Islet precursor cell (in vitro differentiated cells): Measurements from ENCODE around the gene COL4A2.

Experiments used
- DNase-seq: peaks from one replicate; pipeline ENCODE4 v3.0.0-alpha.2; 2018

Gene COL4A2

DNA sequence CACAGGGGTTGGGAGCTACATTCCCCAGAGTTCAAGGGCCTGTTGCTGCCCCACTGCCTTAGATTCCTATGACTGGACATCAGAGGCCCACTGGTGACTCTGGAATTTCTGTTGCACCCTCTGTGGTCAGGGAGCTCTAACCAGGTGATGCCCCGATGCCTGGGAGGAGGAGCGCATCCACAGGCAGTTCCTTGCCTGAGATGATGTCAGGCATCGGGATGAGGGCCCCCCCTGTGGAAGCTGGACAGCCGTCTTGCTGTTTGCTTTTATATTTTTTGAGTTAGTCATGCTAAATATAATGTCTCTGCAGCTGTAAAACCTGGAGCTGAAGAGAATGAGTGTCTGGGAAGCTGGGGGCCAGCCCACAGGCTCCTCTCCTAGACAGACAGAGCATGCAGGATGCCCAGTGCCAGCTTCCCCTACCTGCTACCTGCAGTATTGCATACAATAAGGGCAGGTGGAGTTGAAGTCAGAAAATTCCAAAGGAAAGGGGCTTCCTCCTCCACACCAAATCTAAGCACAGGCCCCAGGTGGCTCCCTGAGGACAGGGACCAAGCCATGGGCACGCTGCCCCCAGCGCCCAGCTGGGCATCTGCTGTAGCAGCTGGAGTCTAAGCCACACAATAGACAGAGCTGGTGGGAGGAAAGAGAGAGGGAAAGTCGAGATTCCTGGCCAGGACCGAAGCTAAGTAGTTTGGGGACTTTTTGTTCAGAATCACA is 16.2 kb downstream of the COL4A2 start:
- DNase-seq = peak; percentile 80

DNA sequence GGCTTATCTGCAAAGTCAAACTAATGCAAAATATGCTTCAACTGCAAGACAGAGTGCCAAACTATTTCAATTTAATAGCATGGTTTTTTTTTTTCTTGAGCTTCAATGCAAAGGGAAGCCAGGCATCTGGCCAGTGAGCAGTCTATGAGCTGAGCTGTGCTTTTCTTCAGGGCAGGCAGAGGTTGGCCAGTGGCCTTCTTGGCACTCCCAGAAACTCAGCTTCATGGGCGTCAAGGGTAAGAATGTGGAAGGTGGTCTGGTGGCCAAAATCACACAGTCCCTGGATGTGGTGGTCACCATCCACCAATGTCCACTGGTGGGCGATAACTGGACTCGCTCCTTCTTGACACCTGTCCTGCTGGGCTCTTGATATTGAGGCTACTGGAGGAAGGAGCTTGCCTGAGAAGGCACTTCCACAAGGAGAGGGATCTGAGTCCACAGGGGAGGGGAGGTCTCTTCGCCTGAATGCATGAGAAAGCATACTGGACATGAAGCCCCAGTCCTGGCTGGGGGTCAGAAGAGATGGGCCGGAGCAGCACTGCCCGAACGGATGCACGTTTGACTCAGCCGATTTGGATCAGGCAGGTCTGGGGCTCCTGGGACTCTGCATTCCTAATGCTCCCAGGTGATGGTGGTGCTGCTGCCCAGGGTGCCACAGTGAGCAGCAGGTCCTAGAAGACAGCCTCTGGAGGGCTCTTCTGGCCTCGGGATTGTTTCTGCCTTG is 17.1 kb downstream of the COL4A2 start:
- DNase-seq = no peak

DNA sequence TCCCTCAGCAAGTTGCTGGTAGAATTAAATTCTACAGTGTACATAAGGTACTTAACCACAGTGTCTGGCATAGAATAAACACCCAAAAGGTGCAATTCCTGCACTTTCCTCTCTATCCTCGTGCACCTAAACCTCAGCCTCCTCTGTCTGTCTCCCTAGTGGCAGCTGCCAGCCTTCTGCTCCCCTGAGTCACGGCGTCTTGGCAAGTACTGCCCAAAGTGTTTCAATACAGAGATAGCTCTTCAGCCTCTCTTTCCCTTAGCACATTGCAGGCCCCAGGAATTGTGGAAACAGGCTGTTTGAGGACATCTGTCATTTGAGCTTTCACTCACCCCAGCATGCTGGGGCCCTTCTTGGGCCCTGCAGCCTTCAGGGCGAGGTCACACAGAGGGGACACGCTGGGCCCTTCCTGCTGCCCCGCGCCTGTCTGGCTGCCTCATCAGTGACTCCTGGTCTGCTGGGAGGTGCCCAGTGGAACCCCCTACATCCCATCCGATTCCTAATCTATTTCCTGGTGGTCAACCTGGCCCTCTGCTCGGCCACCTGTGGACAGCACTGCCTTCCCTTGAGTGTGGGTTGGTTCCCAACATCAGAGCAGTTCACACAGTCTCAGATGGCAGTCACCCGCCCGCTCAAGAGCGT is 19.3 kb downstream of the COL4A2 start:
- DNase-seq = no peak

DNA sequence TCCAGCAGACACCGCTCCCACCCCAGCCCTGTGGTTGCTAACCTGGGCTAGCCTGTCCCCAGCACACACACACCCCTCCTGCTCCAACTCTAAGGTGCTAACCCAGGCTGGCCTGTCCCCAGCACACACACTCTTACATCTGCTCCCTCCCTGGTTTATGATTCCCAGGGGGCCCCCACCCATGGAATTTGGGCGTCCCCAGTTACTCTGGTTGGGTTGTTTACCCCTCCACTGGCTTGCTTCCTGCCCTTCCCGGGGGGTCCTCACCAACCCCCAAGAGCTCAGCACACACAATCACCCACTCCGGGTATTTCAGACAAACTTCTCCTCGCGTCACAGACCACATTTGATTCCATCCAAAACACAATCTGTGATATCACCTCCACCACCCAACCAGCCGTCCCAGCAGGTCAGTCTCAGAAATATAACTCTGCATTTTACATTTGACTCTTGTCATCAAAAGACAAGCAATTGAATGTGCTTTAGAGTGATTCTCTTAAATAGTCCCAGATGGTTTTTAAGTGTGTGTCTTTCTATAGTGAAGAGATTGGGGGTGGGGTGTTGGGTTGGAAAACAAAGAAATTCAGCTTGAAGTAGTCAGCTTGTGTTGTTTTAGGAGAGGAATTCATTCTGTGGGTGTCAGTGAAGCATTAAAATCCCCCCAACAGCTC is 20.1 kb downstream of the COL4A2 start:
- DNase-seq = no peak

DNA sequence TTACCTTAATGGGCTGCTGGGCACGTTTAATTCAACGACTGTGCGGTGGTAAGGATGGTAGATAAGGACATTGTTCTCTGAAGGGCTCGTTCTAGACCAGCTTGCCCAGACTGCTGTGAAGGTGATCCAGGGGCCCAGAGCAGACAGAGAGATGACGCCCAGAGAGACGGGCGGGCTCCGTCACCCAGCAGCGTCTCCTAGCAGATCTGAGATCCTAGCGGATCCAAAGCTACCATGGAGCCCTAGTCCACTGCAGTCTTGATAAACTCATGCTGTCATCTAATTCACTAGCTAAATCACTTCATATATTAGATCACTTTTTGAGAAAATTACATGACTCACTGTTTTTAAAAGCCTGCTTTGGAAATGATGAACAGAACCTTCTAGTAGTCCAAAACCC is 21.5 kb downstream of the COL4A2 start:
- DNase-seq = no peak

DNA sequence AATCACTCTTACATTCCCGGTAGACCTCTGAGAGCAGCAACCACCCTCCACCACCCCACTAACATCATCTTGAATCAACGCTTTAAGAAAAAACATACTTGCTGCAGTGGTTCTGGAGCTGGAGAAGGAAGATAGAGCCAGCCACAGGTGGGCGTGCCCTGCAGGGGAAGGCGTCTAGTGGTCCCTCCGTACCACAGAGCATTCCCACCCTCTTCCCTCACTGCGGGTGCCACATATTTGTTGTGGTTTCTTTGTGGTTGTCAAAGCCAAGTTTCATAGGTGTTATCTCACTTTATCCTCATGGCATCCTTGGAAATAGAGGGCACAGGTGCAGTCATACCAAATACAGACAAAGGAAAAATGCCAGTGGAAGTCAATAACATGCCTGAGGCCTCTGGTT is 22.2 kb downstream of the COL4A2 start:
- DNase-seq = no peak

DNA sequence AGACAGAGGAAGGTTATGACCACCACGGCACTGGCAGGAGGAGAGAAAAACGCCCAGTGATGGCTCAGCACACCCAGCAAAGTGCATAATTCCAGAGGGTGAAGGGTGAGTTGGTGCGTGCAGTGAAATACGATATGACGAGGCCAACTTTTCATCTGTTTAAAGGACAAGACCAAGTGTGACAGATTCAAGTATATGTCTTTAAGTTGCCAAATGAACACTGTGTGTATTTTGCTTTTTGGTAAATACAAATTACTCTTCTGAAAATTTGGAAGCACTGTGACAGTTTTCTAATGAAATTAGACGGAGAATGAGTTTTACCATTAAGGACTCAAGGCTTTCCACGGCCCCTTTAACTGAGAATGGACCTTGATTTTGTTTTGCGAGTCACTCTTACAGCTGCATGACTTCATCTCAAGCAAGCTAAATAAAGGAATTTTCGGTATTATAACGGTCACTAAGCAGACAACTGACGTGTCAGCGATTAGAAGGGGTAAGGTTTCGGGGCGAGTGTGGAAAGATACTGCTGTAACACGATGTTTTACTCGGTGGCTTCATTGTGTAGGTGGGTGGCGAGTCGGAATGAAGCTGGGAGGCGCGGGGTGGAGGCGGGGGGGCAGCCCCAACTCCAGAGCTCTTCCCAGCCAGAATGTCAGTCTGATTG is 22.8 kb downstream of the COL4A2 start:
- DNase-seq = no peak

DNA sequence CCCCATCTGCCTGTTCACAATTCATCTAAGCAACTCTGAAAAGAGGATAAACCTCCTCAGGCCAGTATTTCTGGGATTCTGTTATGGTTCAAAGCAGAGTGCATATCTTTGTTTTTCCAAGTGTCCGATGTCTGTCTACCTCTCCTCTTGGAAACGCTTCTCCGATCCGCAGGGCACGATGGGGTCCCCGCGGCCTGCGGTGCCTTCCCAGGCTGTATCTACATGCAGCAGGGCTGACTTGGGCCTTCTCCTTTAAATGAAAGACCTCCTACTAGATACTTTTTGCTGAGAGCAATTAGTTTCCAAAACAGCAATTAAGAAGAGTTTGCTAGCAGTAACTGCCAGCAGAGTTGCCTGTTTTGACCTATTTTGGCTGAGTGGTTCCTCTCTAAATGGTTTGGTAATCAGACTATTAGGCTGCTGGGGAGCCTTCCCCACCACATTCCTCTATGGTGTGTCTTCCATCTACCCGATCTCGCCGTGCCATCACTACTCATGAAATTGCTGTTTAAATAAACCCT is 23.5 kb downstream of the COL4A2 start:
- peak; percentile 75 for DNase-seq

DNA sequence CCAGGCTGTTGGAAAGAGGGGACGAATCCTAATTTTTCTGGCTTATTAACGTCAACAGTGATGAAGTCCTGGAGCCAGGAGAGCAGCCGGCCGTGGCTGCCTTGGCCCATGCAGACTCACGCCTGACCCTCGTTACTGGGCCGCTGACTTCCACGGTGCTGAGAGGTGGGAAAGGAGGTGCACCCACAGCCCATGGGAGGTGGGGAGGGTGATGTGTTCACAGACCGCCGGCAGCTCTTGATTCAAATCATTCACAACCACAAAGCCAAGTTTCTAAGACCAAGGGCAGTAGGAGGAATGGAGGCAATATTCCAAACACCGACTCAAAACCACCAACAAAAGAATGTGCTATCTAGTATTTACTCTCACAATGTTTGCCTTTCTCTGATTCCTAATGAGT is 24.3 kb downstream of the COL4A2 start:
- no peak for DNase-seq

DNA sequence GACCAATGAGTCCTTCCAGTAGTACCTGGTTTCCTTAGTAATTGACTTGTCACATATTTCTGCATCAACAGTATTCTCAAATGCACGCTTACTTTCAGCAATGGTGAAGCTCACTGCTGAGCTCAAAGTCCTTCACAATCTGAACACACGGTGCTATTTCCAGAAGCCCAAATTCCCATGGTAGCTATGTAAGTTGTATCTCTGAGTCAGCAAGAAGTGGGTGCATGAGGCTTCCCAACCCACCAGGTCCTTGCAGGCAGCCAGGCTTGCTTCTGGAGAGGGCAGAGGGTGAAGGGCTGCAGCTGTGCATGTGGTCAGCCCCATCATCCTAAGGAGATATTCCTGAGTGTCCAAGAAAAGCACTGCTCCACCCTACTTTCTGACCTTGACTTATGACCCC is 25.7 kb downstream of the COL4A2 start:
- DNase-seq = no peak

DNA sequence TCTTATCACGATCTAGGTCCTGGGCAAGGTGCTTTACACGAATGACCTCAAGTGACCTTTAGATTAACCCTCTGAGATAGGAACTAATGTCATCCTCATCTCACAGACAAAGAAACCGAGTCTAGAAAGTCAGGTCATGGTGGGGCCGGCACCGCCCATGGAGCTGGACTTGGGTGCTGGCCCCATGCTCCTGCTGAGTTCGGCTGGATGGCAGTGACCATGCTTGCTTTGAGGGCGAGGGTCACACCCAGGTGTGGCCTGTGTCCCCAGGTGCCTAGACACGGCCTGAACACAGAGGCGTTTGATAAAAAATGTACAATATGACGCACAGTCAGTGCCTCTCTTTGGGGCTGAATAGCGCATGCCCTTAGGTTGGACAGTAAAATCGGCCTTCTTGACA is 26.8 kb downstream of the COL4A2 start:
- DNase-seq = no peak

DNA sequence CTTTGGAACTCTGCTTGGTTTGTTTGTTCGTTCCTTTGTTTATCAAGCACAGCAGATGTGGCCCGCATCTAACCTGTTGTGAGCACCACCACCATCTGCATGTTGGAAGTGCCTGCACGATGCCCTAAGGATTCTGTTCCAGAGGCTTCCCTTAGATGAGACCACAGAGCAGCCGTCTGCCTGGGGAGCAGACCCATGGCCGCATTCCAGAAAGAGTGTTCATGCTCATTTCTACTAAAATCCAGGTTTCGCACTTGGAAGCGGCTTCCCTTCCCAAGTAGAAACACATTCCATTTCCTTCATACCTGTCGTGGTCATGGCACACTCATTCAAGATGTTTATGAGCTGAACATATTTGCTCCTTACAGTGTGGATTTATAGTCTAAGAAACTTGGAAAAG is 27.2 kb downstream of the COL4A2 start:
- DNase-seq = peak; percentile 95

DNA sequence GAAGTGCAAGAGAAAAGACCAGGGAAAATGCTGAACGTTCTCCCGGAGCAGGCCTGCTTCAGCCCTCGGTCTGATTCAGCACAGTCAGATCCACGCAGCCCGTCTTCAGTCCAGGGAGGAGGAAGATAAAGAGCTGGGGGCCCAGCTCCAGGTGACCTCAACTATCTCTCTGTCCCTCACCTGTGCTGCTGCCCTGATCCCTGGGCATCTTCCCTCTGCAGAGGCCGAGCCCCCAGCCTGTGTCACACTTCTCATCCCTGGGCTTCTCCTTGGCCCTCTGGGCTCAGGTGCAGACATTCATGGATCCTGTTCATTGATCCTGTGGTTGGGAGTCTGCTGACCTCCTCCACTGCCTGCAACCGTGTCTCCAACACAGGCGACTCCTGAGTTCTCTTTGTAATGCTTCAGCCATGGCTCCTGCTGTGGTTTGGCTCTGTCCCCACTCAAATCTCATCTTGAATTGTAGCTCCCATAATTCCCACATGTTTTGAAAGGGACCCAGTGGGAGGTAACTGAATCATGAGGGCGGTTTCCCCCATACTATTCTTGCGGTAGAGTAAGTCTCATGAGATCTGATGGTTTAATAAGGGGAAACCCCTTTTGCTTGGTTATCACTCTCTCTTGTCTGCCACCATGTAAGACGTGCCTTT is 27.9 kb downstream of the COL4A2 start:
- DNase-seq = no peak

DNA sequence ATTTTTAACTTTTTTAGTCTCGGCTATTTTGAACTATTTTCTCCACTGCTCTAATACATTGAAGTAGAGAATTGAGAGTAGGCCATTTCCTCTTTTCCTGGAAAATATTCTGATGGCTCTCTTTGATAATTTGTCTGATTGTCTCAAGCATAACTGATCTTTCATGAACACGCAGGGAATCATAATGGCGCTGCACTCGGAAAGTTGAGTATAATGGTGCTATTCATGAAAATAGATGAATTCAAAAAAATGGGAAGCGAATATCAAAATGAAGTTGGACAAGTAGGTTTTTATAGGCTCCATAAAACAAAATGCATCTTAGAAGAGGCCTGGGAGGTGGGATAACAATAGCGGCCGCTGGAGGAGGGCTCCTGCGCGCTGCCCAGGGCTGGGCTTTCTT is 29.0 kb downstream of the COL4A2 start:
- no peak for DNase-seq

DNA sequence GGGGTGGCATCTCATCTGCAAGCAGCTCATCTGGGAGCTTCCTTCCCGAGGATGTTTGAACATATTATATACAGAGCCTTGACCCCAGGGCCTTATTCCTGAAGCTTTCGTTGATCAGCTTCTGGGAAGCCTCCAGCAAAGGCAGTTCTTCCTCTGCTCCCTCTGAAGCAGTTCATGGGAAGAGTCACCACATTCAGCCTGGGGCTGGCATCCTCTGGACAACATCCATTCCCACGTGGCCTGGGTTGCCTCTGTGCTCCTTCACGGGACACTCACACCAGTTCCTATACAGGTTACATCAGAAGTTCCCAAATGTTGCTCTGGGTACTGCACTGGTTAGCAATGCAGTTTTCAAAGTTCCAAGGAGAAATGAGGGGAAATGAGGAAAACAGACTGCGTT is 29.6 kb downstream of the COL4A2 start:
- DNase-seq = no peak

DNA sequence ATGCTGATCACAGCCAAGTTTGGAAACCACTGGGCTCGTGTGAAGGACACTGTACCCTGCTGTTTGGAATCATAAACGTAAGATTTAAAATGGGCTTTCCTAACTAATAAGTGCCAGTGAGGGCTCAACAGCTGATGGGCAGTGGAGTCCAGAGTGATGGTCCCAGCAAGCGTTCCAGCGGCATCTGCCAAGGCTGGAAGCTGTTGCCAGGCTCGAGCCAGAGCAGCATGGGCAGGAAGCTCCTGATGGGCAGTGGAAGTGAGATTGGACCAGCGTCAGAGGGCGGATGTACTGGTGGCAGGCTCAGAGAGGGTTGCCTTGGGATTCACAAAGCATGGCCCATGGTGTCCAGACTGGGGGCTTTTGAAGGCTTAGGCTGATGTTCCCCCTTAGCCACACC is 30.2 kb downstream of the COL4A2 start:
- no peak for DNase-seq

DNA sequence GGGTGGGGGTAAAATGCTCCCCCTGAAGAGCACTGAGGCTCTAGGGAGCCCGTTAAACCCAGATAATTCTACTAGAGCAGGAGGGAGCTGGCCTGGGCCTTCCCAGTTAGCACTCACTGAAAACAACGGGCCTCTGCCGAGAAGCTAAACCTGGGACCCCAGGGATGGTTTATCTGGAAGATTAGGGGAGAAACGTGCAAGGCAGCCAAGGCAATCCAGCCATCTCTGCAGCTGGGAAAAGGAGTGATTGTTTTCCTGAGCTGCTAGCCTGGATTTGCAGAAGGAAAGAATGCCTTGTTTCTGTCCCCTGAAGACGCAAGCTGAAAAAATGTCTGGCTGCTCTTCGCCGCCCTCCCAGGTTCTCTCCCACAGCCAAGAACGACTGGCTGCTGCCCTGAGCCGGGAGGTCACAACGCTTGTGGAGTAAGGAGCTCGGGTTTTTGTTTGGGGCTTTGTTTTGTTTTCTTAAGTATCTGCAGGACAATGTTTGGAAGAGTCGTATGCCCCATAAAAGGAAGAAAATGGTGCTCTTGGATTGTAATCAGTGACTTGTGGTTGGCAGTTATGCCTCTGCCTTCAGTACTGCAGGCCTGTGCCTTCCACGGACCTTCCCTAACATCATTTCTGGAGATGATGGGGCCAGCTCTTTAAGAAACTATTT is 31.5 kb downstream of the COL4A2 start:
- DNase-seq = peak; percentile 88

DNA sequence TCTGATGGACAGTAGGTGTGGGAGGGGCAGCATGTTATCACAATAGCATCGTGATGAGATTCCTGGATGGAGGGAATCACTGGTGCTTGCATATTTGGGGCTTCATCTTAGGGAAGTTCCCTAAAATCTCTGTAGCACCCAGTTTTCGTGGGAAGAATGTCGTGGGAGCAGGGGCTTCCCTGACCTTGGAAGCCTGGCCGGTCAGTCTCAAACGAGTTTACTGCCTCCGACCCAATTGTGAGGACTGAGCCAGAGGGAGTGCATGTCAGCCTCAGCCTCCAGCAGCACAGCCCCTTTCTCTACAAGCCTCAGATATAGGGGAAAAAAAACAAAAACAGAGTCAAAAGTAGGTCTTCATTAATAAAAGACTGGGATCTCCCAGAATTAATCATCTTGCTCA is 32.2 kb downstream of the COL4A2 start:
- no peak for DNase-seq

DNA sequence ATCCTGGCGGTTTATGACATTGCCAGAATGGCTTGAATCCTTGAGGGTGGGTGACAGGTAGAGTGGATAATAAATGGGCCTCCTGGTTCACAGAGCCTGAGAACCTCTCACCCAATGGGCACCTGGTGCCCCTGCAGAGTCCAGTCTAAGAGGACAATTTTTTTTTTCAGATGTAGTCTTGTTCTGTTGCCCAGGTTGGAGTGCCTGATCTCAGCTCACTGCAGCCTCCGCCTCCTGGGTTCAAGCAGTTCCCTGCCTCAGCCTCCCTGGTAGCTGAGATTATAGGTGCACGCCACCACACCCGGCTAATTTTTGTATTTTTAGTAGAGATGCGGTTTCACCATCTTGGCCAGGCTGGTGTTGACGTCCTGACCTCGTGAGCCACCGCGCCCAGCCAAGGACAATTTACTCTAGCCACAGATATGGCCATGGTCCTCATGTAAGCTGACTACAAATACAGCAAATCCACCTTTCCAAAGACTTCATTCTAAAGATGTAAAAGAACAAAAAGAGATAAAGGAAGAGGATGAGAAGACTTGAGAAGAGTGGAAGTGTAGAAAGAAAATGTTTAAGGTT is 33.0 kb downstream of the COL4A2 start:
- DNase-seq = no peak

DNA sequence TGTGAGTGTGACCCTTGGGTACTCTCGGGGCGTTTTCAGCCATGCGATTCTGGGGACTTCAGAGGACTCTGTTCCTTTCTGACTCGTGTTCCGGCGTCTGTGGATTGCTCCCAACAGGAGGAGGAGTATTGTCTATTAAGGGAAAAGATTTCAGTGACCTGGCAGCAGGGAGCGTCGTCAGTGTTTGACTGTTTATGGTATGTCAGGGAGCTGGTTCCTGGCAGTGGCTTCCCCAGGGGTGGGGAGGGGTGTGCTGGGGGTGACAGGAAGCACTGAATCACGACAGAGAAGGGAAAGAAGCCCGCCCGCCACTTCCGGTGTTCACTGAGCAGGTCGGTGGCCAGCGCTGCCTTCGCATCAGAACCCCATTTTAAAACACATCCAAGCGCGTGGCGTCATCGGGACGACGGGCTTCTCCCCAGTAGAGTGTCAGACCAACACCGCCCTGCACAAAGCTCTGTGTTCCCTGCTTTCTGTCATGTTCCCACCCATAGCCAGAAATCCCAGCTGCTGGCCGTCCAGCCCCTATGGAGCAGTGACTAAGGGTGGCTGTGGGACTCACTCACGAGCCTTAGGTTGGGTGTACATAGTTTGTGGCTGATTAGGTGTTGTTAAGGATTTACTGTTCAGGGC is 33.8 kb downstream of the COL4A2 start:
- DNase-seq = peak; percentile 90
